HG03095 (cell line): ENCODE measurements around the gene GLO1.

Source experiments
- ATAC-seq: cut with Tn5 transposase; IDR thresholded peaks from one replicate; pipeline ENCODE4 v1.9.1; 2021; ENCODE audit warnings: moderate library complexity; ENCODE audit not compliant: unreplicated experiment

The GLO1 gene

DNA sequence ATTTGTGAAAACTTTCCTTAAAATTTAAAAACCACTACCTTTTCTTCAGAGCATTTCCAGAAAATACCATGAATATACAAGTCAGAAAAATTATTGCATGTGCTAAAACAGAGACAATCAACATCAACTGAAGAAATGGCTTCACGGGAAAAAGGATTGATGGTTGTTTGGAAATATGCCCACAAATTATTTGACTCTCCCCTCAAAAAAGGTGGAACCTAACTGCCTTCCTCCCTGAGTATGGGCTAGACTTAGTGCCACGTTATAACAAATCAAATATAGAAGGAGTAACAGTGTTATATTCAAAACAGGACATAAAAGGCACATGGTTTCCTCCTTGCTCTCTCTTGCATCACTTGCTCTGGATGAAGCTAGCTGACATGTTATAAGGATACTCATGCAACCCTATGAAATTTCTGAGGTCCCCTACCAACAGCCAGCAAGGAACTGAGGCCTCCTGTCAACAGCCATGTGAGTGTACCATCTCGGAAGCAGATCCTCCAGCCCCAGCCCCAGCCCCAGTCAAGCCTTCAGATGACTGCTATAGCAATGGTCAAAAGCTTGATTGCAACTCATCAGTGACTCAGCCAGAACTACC is 71.7 kb downstream of the GLO1 start:
- no peak for ATAC-seq
